C4-2B (cell line): ENCODE results near the gene C8A.

Experiments
- CTCF ChIP-seq: fragments of 450-650 bp; conservative IDR thresholded peaks from 2 replicates; pipeline ENCODE4 v1.5.1; 2017; ENCODE audit warnings: mild to moderate bottlenecking
- ZFX ChIP-seq: fragments of 450-650 bp; IDR thresholded peaks from 2 replicates; pipeline ENCODE4 v1.6.1; 2017

DNA sequence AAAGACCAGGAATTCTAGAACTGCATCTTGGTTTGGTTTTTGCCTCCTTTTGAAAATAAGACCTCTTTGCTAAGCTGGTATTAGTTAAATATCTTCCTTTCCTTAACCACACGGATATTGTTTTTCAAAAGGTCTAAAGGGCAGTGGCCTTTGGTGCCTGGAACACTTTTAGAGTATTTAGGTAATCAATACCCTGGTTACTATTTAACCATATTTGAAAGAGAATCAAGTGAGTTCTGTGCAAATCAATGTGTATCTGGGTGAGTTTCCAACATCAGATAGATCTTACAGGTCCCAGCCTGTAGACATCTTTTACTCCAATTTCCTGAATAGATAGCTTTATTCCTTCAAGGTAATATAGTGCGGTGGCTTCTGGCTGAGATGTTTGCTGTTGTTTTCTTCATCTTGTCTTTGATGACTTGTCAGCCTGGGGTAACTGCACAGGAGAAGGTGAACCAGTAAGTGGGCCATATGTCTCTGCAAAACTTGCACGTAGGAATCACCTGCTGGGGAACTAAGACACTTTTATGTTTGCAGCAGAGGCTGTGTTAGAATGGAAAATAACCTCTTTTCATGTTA is at the start of gene C8A:
- no peak for TF ChIP-seq CTCF
- no peak for TF ChIP-seq ZFX
